Frontal cortex (tissue), 4 donors: ENCODE data around the gene CDC5L. TPM values are rescaled to one million over a fixed set of nuclear protein-coding genes. Genes with fewer than 3 reads are reported as not detected.
"Not testable (repeated sequence)": the region's sequence is repeated elsewhere in the genome, so short reads cannot be mapped to it uniquely, and the experiment has no call there.

Experiments
- DNase-seq, 2 donors: peaks; one replicate each; pipeline ENCODE4 v3.0.0; 2012; ENCODE audit warnings: low spot score in 2 of 2
- FAIRE-seq: peaks from 2 replicates; lab custom pipeline; 2012; peaks lifted over from hg19 to GRCh38; lab: Jason Lieb, UNC
- total RNA-seq: library from RNA; depleted of rRNA; stranded (reverse); fragments of >200 nt; gene quantifications from one replicate; pipeline ENCODE4 v1.2.3, GENCODE V29; 2014
- donor health status: control.
- donor health status: control.
- donor health status: control.

CDC5L gene
- 56.7 TPM for total RNA-seq

DNA sequence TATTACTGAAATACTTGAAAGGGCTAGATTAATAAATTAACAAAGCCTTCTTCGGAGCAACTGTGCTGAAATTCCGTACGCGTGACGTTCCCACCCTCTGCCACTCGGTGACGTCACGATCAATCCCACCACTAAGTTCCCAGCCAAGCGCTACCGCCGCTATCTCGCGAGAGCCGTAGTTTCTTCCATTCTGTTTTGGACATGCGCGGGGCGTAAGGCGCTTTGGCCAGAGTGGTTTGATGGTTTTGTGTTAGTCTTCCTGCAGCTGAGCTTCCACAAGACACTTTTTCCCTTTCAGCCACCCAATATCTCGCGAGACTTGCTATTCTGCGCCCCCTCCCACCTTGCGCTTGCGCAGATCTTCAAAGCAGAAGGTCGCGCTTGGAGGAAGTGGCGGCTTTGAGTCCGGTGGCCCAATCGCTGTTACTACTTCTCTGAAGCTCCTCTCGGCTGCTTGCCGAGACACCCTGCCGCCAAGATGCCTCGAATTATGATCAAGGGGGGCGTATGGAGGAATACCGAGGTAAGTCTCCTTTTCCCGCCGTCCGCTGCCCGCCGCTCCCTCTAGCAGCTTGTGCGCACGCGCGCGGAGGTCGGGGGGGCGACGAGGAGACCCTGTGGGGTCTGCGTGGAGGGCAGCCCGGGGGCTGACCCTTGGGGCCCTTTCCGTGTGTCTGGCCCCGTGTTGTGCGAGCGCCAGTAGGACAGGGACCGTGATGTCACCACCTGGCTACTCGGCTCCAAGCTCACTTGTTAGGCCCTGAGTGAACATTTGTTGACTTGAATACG lies at the start of gene CDC5L:
TSS of gene CDC5L (plus strand) at position 361 of the 789 bp plus-strand sequence. CDS start at position 479, 118 bp downstream.
- DNase-seq (peak; percentile 82 to 90), FAIRE-seq (no peak)

DNA sequence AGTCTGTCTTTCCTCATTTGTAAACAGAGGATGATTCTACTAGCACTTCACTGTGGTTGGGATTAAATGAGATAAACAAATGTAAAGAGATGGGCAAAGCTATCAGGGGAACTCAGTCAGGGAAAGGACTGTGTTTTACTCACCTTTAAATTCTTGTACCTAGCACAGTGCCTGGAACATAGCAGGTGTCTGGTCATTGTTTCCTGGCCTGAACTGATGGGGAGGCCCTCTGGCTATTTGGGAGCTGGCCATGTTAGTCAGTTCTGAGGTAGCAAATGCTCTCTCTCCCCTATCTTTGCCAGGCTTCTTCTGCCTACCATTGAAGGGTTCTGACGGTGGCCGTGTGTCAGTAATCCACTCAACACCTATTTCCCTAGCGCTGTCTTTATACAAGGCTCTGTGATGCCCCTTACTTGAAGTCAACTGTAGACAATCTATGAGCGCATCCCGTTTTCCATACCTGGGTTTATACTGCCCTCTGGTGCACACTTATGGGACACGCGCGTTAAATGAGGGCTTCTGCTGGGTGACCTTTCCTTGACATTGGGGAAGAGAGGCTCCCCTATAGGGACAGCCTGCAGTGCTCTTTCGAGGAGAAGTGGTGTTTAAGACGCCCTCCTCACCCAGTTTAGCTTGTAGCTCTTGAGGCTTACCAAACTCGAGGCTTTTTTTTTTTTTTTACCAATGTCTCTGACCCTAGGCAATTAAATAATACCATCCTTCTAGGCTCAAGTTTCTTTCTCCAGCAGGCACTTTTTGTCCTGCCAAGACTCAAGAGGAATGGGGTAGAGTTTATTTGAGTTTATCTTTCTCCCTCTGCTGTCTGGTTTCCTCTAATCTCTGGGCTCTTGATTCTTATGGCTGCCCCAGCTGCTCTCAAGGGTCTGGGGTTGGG lies 49.0 kb upstream of the CDC5L start:
- DNase-seq (peak; percentile 34 to 55), FAIRE-seq (no peak)

DNA sequence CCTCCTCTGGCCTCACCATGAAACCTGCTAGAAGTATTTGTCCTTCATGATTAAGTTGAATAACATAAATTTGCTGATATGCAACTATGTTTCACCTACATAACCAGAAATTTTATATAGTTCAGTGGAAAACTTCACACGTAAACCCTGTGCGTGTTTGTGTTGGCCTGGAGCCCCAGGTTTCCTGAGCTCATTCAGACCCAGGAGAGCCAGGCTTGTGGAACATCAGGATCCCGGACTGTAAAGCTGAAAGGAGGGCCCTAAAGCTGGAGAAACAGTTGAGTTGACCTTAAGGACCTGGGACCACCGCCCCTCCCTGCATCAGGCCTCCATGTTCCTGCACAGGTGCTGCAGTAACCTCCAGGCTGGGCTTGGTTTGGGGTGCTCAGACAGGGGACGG lies 48.2 kb upstream of the CDC5L start:
- DNase-seq (no peak), FAIRE-seq (no peak)

DNA sequence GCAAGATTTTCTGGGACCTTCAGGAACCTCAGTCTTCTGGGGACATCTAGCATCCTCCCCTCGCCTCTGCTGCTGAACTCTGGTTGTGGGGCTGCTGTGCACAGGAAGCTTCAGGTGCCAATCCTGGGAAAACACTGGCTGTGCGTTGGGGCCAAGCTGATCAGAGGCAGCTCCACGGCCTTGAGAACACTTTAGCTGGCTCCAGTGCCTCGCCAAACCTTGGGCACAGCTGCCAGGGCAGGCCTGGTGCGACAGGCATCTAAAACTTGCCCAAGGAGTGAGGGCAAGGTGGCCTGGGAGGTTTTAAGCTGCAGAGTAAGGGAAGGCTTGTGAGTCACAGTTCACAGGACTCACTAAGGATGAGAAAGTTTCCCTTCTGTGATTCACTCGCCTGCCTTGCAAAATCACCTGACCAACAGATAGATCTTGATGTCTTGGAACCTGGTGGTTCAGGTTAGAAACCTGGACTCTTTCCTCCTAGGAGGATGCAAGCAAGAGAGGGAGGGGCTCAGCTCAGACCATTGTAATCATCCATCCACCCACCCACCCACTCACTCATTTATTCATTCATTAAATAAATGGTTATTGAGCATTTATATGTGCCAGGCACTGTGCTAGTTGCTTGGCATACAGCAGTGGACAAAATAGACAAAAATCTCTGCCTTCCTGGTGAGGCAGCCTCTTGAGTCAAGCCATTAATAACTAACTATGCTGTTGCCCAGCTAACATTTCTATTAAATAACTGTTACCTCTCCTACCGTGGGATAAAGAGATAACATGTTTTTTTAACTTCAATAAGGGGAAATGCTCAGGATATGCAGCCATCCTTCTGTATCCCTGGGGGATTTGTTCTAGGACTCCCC lies 47.5 kb upstream of the CDC5L start:
- DNase-seq (no peak), FAIRE-seq (no peak)

DNA sequence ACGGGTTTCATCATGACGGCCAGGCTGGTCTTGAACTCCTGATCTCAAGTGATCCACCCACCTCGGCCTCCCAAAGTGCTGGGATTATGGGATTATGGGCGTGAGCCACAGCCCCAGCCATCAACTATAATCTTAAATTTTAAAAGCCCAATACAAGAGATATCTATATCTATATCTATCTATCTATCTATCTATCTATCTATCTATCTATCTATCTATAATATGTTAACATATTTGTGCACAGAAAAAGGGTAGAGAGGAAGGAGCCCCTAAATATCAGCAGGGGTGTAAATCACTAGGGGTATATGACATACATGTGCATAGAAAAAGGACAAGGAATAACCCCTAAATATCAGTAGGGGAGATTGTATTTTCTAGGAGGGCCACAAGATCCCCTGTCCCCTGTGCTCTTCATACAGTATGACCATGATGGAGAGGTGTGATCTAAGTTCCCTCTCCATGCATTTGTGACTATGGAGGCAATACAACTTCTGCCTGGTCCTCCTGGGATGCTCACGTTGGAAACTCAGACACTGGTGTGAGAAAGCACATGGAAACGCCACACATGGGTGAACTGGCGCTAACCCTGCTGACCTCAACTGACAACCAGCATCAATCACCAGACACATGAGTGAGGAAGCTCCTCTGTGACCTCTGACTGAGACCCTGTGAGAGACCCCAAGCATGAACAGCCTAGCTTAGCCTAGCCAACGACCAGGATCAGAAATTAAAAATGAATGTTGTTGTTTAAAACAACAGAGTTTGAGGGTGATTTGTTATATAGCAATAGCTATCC lies 46.2 kb upstream of the CDC5L start:
- DNase-seq (no peak), FAIRE-seq (no peak)

DNA sequence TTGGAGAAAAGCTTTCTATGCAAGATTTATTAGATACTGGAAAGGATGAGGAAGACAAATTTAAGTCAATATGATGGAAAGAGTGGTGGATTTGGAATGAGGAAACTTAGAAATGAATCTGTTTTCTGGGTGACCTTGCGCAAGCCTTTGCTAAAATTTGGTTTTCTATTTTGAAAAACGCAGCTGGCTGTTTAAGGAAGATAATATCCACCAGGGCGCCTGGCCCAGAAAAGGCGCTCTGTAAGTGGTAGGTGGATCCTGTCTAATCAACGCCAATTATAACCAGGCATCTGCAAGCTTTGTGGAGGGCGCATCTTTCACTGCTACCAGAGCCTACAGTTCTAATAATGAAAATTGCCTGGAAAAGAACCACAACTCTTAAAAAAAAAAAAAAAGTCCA lies 45.5 kb upstream of the CDC5L start:
- FAIRE-seq (no peak), DNase-seq (no peak)

DNA sequence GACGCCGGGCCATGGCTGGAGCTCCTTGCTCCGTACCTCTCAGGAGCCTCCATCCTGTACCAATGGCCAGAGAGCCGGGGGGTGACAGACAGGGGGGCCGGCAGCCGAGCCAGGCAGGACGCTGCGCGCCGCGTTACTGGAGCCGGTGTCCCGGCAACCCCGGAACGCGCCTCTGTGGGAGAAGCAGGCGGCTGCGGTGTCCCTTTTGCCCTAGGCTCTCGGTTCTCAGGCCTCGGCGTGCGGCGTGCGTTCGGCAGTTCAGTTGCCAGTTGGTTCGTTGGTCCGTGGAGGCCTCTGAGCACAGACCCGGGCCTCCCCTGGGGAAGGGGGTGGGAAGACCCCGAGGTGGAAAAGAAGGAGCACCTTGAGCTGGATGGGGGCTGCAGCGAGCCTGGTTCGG lies 45.0 kb upstream of the CDC5L start, which contains the start of gene SPATS1:
TSS of gene SPATS1 (plus strand) at position 162 of the 400 bp plus-strand sequence. CDS start 446 bp downstream, outside the sequence.
- DNase-seq, result no peak
- no peak for FAIRE-seq

DNA sequence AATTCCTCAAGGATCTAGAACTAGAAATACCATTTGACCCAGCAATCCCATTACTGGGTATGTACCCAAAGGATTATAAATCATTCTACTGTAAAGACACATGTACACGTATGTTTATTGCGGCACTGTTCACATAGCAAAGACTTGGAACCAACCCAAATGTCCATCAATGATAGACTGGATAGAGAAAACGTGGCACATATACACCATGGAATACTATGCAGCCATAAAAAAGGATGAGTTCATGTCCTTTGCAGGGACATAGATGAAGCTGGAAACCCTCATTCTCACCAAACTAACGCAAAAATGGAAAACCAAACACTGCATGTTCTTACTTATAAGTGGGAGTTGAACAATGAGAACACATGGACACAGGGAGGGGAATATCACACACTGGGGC lies 40.7 kb upstream of the CDC5L start:
- DNase-seq, FAIRE-seq: not testable (repeated sequence)

DNA sequence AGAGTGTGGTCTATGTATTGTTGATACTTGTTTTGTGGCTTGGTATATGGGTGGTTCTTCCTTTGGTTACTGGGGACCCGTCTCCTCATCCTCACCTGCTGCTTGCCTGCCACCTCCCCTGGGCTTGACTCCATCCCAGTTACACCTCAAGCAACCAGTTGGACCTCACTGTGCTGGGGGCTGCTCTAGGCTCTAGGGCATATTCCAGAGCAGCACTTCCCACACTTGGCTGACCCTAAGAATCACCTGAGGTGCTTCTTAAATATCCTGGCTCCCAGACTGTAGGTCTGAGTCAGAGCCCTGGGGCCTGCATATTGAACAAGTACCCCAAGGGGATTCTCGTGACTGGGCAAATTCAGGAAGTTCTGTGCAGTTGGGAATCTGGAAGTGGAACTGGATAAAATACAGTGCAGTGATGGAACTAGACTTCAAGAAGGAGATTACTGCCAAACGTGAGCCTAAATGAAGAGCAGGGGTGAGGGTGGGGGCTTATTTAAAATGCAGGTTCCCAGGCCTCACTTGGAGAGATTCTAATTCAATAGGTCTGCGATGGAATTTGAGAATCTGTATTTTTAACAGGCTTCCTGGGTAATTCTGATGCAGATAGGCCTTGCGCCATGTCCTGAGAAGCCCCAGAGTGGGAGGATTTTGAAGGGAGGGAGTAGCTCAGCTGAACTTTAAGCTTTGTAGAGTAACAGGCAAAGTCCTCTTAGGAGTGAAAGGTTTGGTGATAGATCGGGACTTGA lies 37.4 kb upstream of the CDC5L start:
- FAIRE-seq (no peak), DNase-seq (no peak)

DNA sequence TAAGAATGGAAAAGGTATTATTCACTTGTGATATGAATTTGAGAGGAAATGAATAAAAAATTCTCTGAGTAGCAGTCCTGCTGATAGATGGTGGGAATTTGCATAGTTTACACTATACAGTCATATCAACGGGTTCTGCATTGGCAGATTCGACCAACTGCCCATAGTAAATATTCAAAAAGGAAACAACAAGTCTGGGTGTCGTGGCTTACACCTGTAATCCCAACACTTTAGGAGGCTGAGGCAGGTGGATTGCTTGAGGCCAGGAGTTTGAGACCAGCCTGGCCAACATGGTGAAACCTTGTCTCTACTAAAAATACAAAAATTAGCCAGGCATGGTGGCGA lies 36.9 kb upstream of the CDC5L start:
- not testable (repeated sequence) for DNase-seq, FAIRE-seq

DNA sequence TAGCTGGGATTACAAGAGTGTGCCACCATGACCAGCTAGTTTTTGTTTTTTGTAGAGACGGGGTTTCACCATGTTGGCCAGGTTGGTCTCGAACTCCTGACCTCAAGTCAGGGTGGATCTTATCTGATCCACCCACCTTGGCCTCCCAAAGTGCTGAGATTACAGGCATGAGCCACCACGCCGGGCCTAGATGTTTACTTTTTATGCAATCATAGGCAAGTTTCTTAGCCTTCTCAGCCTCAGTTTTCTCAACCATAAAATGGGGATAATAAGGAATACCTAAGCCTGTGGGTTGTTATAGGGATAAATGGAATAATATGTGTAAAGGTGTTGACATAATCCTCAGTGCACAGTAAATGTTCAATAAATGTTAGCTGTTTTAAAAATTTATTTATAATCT lies 35.2 kb upstream of the CDC5L start:
- FAIRE-seq, result no peak
- no peak for DNase-seq

DNA sequence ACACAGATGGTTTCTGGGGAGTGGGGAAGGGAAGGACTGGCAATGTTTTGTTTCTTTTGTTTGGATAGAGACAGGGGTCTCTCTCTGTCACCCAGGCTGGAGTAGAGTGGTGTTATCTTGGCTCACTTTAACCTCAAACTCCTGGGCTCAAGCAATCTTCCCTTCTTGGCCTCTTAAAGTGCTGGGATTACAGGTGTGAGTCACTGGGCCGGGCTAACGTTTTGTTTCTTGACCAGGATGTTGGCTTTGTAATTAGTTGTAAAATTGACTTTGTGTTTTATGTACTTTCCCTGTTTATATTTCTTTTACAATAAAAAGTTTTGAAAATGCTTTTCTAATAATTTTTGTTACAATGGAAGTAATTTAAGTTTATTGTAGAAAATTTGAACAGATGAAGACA lies 34.2 kb upstream of the CDC5L start:
- FAIRE-seq, result no peak

DNA sequence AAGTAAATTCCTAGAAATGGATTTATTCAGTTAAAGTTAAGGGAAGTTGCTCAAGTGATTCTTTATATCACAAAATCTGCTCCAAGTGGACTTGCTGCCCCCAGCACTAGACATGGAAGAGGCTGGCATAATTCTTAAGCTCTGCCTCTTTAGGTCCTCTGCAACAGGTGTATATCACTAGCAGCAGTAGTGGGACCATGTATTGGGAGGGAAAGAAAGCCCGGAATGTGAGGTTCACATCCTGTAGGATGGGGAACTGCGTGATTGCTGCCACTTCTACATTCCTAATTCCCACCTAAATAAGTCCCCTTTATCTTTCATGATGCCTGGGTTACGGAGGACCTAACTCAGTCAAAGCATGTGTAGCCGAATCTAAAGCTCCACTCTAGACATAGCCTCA lies 31.9 kb upstream of the CDC5L start:
- no peak for FAIRE-seq

More for the DNA sequence above, 34.2 kb upstream of the CDC5L start:
- DNase-seq, result no peak

DNA sequence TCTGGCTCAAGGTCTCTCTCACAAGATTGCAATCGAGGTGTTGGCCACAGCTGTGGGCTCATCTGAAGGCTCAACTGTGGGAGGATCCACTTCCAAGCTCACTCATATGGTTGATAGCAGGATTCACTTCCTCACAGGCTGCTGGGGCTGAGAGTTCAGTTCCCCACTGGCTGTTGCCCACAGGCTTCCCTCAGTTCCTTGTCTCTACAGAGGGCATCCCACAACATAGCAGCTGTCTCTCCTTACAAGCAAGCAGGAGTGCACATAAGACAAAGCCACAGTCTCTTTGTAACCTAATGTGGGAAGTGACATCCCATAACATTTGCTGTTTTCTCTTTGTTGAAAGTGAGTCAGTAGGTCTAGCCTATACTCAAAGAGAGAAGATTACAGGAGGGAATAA lies 31.0 kb upstream of the CDC5L start:
- DNase-seq (no peak), FAIRE-seq (no peak)

More for the DNA sequence above, 31.9 kb upstream of the CDC5L start:
- DNase-seq, result no peak

DNA sequence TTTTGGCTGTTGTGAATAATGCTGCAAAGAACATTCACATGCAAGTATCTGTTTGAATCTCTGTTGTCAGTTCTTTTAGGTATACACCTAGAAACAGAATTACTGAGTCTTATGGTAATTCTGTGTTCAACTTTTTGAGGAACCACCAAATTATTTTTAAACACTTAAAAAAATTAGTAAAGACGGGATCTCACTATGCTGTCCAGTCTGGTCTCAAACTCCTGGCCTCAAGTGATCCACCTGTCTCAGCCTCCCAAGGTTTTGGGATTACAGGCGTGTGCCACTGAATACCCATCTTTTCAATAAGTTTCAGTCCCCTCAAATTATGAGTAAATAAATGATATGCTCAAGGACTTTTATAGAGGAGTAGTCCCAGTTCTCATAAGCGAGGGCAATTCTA lies 27.5 kb upstream of the CDC5L start:
- FAIRE-seq, result no peak

DNA sequence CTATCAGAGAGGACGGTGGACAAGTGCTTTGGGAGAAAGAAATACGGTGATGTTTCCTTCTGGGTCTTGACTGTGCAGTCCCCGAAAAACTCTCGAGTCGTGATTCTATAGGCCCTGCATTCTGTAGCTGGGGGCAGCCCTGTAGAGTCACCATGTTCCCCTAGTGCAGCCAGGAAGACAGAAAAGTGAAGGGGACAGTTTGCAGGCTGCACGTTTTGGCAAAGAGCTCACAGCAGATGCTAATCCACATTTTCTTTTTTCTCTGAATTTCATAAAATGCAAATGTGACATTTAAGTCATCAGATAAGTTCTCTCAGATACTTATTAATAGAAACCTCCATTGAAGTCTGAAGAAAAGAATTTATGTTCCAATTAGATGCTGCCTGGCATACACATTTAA lies 25.6 kb upstream of the CDC5L start:
- FAIRE-seq (no peak), DNase-seq (no peak)

More for the DNA sequence above, 27.5 kb upstream of the CDC5L start:
- DNase-seq, result no peak

DNA sequence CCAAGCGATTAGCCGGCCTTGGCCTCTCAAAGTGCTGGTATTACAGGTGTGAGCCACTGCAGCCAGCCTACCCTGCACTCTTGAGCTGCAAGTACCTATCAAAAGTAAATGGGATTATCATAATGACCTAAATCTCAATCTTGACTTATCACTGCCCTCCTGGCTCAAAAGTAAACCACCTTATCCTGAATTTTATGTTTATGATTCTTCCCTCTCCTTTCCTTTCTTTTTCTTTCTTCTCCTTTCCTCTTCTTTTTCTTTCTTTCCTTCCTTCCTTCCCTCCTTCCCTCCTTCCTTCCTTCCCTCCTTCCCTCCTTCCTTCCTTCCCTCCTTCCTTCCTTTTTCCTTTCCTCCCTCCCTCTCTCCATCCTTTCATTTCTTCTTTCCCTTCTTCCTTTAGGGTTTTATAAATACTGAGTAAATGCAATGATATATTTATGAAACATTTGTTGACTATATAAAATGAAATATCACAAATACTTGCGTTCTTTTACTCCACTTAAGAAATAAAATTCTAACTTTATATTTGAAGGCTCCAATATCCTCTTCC lies 24.1 kb upstream of the CDC5L start:
- DNase-seq (no peak), FAIRE-seq (no peak)

DNA sequence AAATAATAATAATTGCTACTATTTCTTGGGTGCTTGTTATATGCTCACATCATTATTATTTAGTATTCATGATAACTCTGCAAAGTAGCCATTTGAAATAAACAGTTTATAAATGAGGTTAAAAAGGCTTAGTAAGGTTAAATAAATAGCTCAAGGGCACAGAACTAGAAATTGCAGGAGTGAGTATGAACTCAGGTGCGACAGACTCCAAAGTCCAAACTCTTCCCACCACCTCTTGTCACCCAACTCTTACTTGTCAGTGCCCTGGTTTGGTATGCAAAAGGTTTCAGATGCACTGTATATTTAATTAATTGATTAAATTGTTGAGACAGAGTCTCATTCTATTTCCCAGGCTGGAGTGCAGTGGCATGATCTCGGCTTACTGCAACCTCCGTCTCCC lies 20.7 kb upstream of the CDC5L start:
- FAIRE-seq (no peak), DNase-seq (no peak)
